ENCODE data around the gene IGSF6. TPM values are rescaled to one million over a fixed set of nuclear protein-coding genes. Genes with fewer than 3 reads are reported as not detected.

IGSF6 gene
- total and polyA plus RNA-seq, 2 of the 8 experiments (the other 6 are each of a cell fraction or from before 2014, with no cell fraction given): not detected

GRCh38 chr16:21638573-21638975 is 13.8 kb downstream of the IGSF6 start (continued):
- TF ChIP-seq ATF2 (IDR thresholded peaks at IDR 0.05; ENCODE audit: low read length) (no peak), RNF2 (IDR thresholded peaks at IDR 0.05; ENCODE audit: borderline replicate concordance, low read depth, low read length, missing control alignments, poor library complexity, severe bottlenecking) (no peak), SIRT6 (IDR thresholded peaks at IDR 0.05; ENCODE audit: low read length) (no peak), EP300 (IDR thresholded peaks at IDR 0.05; ENCODE audit: borderline replicate concordance in 1 of 2, low read depth in 2 of 2, low read length in 2 of 2) (no peak), CREB1 (IDR thresholded peaks at IDR 0.05) (no peak)
